HL-60 (cell line): ENCODE data around the gene CEP112.
A peak's percentile ranks its signal among the peaks of the same experiment; 100 is the strongest.

Experiments used
- DNase-seq, 2 experiments: peaks; one replicate each; pipeline ENCODE4 v3.0.0-alpha.2; 2010 to 2020; ENCODE audit warnings: low read depth in 1 of 2, low spot score in 1 of 2
- H3K27ac ChIP-seq: fragments of 250-450 bp; sonication (Bioruptor Pico); replicated peaks from 2 replicates; pipeline ENCODE4 v1.5.1; 2020; ENCODE audit warnings: mild to moderate bottlenecking, moderate library complexity
- H3K27me3 ChIP-seq: fragments of 250-450 bp; sonication (Bioruptor Pico); 2 replicates; pipeline ENCODE4 v1.5.1; 2021; ENCODE audit warnings: mild to moderate bottlenecking, moderate library complexity; ENCODE audit not compliant: insufficient read depth, poor library complexity, severe bottlenecking
- H3K4me3 ChIP-seq: replicated peaks from 2 replicates; pipeline ENCODE4 v1.5.1; 2011; ENCODE audit warnings: mild to moderate bottlenecking, control low read depth, low read length; ENCODE audit not compliant: insufficient read depth
- GABPA ChIP-seq: IDR thresholded peaks from 2 replicates; pipeline ENCODE4 v1.6.1; 2012; ENCODE audit warnings: low read depth
- POLR2AphosphoS5 ChIP-seq: IDR thresholded peaks from 2 replicates; pipeline ENCODE4 v1.6.1; 2012; ENCODE audit warnings: low read depth
- SPI1 ChIP-seq: IDR thresholded peaks from 2 replicates; pipeline ENCODE4 v1.6.1; 2012; ENCODE audit warnings: low read depth, mild to moderate bottlenecking, borderline replicate concordance
- TF ChIP-seq, protein P1 (sequence below): IDR thresholded peaks from one replicate; pipeline ENCODE4 v1.5.1; 2011; ENCODE audit warnings: low read length, control low read depth, inconsistent platforms; ENCODE audit not compliant: insufficient read depth
- TF ChIP-seq, protein P2 (sequence below): IDR thresholded peaks from 2 replicates; pipeline ENCODE4 v1.6.1; 2012; ENCODE audit warnings: low read depth; ENCODE audit not compliant: insufficient replicate concordance

CEP112 gene

DNA sequence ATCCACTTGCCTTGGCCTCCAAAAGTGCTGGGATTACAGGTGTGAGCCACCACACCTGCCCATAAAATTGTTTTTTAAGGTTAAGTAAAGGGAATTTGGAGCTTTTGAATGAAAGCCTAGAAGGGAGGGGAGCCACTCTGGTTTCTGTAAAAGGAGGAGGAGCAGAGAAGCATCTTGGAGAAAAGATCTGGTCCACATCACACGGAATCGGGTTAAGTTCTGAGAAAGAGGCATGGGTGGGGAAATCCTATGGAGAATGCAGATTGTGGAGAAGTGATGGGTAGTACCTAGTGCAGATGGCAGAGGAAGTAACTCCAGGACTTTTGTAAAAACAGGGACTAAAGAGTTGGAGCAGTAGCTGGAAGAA lies 18.3 kb upstream of the CEP112 start:
- Histone ChIP-seq H3K27ac (no peak overlapping the region), H3K27me3 (no peaks in the 10 kb centered on the region), H3K4me3 (no peak overlapping the region)
- no peak for TF ChIP-seq POLR2AphosphoS5
- no peak for DNase-seq

DNA sequence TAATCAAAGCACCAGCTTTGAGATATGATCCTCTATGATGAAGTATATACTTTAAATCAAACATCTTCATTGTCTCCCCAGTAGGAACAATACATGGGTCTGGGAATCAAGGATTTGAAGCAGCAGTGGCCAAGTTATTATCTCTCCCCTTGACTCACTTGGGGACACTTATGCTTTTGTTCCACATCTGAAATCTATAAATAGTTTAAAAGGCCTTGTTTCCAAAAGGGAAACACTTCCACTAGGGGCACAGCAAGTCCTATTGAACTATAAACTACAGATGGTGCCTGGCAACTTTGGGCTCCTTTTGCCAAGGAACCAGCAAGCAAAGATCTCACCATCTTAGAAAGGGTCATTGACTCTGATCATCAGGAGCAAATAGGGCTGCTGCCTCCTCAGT lies 16.0 kb upstream of the CEP112 start:
- no peak for DNase-seq
- Histone ChIP-seq H3K4me3 (no peak overlapping the region), H3K27me3 (no peaks in the 10 kb centered on the region), H3K27ac (no peak overlapping the region)
- TF ChIP-seq SPI1 (no peak), POLR2AphosphoS5 (no peak), GABPA (no peak)
- TF ChIP-seq, protein P1, sequence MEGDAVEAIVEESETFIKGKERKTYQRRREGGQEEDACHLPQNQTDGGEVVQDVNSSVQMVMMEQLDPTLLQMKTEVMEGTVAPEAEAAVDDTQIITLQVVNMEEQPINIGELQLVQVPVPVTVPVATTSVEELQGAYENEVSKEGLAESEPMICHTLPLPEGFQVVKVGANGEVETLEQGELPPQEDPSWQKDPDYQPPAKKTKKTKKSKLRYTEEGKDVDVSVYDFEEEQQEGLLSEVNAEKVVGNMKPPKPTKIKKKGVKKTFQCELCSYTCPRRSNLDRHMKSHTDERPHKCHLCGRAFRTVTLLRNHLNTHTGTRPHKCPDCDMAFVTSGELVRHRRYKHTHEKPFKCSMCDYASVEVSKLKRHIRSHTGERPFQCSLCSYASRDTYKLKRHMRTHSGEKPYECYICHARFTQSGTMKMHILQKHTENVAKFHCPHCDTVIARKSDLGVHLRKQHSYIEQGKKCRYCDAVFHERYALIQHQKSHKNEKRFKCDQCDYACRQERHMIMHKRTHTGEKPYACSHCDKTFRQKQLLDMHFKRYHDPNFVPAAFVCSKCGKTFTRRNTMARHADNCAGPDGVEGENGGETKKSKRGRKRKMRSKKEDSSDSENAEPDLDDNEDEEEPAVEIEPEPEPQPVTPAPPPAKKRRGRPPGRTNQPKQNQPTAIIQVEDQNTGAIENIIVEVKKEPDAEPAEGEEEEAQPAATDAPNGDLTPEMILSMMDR = no peak
- TF ChIP-seq, protein P2, sequence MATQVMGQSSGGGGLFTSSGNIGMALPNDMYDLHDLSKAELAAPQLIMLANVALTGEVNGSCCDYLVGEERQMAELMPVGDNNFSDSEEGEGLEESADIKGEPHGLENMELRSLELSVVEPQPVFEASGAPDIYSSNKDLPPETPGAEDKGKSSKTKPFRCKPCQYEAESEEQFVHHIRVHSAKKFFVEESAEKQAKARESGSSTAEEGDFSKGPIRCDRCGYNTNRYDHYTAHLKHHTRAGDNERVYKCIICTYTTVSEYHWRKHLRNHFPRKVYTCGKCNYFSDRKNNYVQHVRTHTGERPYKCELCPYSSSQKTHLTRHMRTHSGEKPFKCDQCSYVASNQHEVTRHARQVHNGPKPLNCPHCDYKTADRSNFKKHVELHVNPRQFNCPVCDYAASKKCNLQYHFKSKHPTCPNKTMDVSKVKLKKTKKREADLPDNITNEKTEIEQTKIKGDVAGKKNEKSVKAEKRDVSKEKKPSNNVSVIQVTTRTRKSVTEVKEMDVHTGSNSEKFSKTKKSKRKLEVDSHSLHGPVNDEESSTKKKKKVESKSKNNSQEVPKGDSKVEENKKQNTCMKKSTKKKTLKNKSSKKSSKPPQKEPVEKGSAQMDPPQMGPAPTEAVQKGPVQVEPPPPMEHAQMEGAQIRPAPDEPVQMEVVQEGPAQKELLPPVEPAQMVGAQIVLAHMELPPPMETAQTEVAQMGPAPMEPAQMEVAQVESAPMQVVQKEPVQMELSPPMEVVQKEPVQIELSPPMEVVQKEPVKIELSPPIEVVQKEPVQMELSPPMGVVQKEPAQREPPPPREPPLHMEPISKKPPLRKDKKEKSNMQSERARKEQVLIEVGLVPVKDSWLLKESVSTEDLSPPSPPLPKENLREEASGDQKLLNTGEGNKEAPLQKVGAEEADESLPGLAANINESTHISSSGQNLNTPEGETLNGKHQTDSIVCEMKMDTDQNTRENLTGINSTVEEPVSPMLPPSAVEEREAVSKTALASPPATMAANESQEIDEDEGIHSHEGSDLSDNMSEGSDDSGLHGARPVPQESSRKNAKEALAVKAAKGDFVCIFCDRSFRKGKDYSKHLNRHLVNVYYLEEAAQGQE = no peak

DNA sequence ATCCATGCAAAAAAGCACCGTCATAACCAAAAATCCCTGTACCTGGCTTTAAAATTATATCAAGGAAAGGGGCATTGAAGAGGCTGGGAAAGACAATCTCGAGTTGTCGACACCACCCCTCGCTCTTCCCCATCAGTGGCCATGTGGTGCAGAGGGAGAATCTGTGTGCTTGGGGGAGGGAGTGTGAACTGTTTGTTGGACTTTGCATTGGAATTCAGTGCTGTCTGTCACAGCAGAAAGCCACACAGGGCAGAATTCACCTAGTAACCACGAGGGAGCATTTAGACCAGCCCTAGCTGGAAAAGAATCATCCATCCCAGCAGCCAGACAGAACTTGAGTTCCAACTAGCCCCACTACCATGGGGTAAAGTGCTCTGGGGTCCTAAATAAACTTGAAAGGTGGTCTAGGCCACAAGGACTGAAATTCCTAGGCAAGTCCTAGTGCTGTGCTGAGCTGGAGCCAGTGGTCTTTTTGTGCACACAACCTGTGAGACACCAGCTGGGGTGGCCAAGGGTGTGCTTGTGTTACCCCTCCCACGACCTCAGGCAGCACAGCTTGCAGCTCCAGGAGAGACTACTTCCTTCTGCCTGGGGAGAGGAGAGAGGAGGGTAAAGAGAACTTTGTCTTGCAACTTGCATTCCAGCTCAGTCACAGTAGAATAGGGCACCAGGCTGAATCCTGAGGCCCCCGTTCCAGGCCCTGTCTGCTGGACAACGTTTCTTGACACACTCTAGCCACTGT lies 11.5 kb upstream of the CEP112 start:
- Histone ChIP-seq H3K27me3 (no peaks in the 10 kb centered on the region), H3K27ac (no peak overlapping the region), H3K4me3 (no peak overlapping the region)
- TF ChIP-seq, protein P1 = no peak
- no peak for TF ChIP-seq GABPA
- no peak for TF ChIP-seq SPI1
- TF ChIP-seq POLR2AphosphoS5 = no peak
- TF ChIP-seq, protein P2 = no peak
- DNase-seq = no peak

DNA sequence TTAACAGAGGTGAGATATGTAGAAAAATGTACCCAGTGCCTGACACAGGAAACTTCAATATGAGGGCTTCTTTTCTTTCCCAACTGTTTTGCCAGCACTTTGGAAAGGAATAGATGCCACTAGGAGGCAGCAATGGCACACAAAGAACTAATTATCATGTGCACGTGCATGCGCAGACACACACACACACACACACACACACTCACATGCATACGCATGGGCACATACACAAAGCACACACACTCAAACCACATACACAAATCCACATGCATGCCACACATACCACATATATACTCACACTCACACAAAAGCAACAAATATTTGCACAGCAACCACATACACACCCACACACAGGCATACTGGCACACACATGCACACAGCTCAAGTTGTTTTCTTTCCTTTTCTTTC lies 8.8 kb upstream of the CEP112 start:
- DNase-seq = peak; percentile 64 to 68
- no peak overlapping the region for H3K27ac ChIP-seq
- TF ChIP-seq, protein P1 = peak; percentile 24
- TF ChIP-seq POLR2AphosphoS5 = no peak
- TF ChIP-seq SPI1 = no peak
- TF ChIP-seq, protein P2 = no peak
- TF ChIP-seq GABPA = no peak

More for the DNA sequence above, 8.8 kb upstream of the CEP112 start:
- Histone ChIP-seq H3K4me3 (no peak overlapping the region), H3K27me3 (no peaks in the 10 kb centered on the region)
